Right cardiac atrium (tissue), 5 donors: ENCODE results near the gene OTUD7B. TPM values are rescaled to one million over a fixed set of nuclear protein-coding genes. Genes with fewer than 3 reads are reported as not detected.
"Not testable (repeated sequence)": the region's sequence is repeated elsewhere in the genome, so short reads cannot be mapped to it uniquely, and the experiment has no call there.

ENCODE experiments used
- ATAC-seq, 2 donors: fragments of 200-7000 bp; cut with Tn5 transposase; one replicate each; pipeline versions ENCODE4 v1.8.0 to v1.9.1; 2020; ENCODE audit warnings: moderate library complexity in 2 of 2, mild to moderate bottlenecking in 1 of 2
- DNase-seq, 3 donors: peaks; one replicate each; pipeline ENCODE4 v3.0.0-alpha.2; 2020
- H3K27ac ChIP-seq: one replicate; pipeline ENCODE4 v1.5.1; 2013; ENCODE audit warnings: mild to moderate bottlenecking, low read length, control low read depth, moderate library complexity
- H3K27me3 ChIP-seq: one replicate; pipeline ENCODE4 v1.6.1; 2013; ENCODE audit not compliant: control insufficient read depth, insufficient read depth
- H3K4me1 ChIP-seq: one replicate; pipeline ENCODE4 v1.6.1; 2013; ENCODE audit warnings: low read length; ENCODE audit not compliant: control insufficient read depth, insufficient read depth
- H3K4me3 ChIP-seq: one replicate; pipeline ENCODE4 v1.5.1; 2013; ENCODE audit warnings: low read length, control low read depth
- H3K9me3 ChIP-seq: one replicate; pipeline ENCODE4 v1.6.1; 2013; ENCODE audit warnings: low read length; ENCODE audit not compliant: control insufficient read depth
- WGBS: extraction: QIAGEN DNeasy Blood & Tissue Kit; methylation state at CpG from one replicate; pipeline ENCODE4 v1.1.7; 2013; 5-methylcytosine and 5-hydroxymethylcytosine counted together
- intact Hi-C, 4 donors: fragments of 100-400 bp; cut with DNase I; formaldehyde crosslinking; loops; one replicate each; pipeline versions ENCODE4 v1.11.0 to v1.14.0; 2022 to 2023
- polyA plus RNA-seq: library from polyadenylated mRNA; stranded (reverse); fragments of 200-250 nt; gene quantifications from one replicate; pipeline ENCODE4 v1.2.3, GENCODE V29; 2013
- total RNA-seq, 4 donors: library from RNA; stranded (reverse); fragmentation: NEBNext Ultra II Directional; extraction: Animal tissue kit (Norgen Biotek cat#: 25700); gene quantifications; one replicate each; pipeline ENCODE4 v1.2.1, GENCODE V29; 2021
- donor health status: healthy with polysubstance abuse.
- donor health status: DM: no; HTN: yes; CAD: no.
- donor health status: DM: no; HTN: no; CAD: no.
- donor health status: DM: no; HTN: yes; CAD: no; lungs with severe emphysema.
- donor health status: DM: yes; HTN: yes; CAD: no.

OTUD7B gene
- total and polyA plus RNA-seq, 5 donors = 9.6 to 27.2 (median 26.2) TPM

DNA sequence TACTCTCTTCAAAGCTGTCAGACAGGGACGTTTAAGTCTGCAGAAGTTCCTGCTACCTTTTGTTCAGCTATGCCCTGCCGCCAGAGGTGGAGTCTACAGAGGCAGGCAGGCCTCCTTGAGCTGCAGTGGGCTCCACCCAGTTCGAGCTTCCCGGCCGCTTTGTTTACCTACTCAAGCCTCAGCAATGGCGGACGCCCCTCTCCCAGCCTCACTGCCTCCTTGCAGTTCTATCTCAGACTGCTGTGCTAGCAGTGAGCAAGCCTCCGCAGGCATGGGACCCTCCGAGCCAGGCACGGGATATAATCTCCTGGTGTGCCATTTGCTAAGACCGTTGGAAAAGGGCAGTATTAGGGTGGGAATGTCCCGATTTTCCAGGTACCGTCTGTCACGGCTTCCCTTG, 53.0 kb downstream of the OTUD7B start:
- DNase-seq, ATAC-seq, H3K4me3 ChIP-seq, H3K27me3 ChIP-seq, H3K9me3 ChIP-seq, H3K4me1 ChIP-seq, intact Hi-C loops, H3K27ac ChIP-seq: not testable (repeated sequence)
- over 99% methylated on average over 14 of the region's 14 CpGs for WGBS

GRCh38 chr1:149949911-149950310, 60.6 kb downstream of the OTUD7B start:
- Histone ChIP-seq H3K27ac (no peak overlapping the region), H3K9me3 (no peaks in the 10 kb centered on the region), H3K4me1 (no peaks in the 10 kb centered on the region), H3K4me3 (no peak overlapping the region), H3K27me3 (no peaks in the 10 kb centered on the region)
- DNase-seq = no peak
- 86% methylated on average over 6 of the region's 6 CpGs for WGBS
- peak in 1 of 2 donors; percentile 45 for ATAC-seq
- intact Hi-C loops = no loop called here

GRCh38 chr1:149945206-149945605, 65.3 kb downstream of the OTUD7B start:
- H3K27me3 ChIP-seq = no peaks in the 10 kb centered on the region
- no peaks in the 10 kb centered on the region for H3K4me1 ChIP-seq
- intact Hi-C loops = no loop called here
- no peaks in the 10 kb centered on the region for H3K9me3 ChIP-seq
- 90% methylated on average over 4 of the region's 4 CpGs for WGBS
- no peak overlapping the region for H3K4me3 ChIP-seq
- DNase-seq (no peak), ATAC-seq (no peak)
- no peak overlapping the region for H3K27ac ChIP-seq

DNA sequence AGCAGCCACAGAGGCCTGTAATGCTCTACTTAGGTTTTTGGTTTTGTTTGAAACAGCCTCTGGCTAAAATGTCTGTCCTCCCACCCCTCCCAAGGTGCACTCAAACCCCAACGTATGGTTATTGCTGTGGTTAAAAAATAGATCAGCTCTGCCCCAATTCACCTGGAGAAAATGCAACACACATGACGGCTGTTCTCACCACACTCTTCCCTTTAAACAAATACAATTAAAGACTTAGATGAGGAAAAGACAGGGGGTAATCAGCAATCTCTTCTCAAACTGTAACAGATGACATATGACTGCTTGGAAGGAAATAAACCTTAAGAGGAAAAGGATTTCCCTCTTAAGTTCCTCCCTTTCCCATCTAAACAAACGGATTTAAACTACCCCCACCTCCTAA, 67.6 kb downstream of the OTUD7B start:
- H3K4me1 ChIP-seq = peaks cover 2% of the 10 kb centered on the region
- no peaks in the 10 kb centered on the region for H3K27me3 ChIP-seq
- WGBS = 37% methylated on average over 3 of the region's 3 CpGs
- intact Hi-C loops = no loop called here
- DNase-seq (no peak), ATAC-seq (no peak)
- H3K27ac ChIP-seq = no peak overlapping the region
- H3K9me3 ChIP-seq = no peaks in the 10 kb centered on the region
- H3K4me3 ChIP-seq = no peak overlapping the region

- Histone ChIP-seq H3K4me1 (peaks cover 6% of the 10 kb centered on the region), H3K27me3 (no peaks in the 10 kb centered on the region), H3K27ac (no peak overlapping the region), H3K9me3 (no peaks in the 10 kb centered on the region), H3K4me3 (no peak overlapping the region)
- intact Hi-C loops = no loop called here
- WGBS = 20% methylated on average over 5 of the region's 5 CpGs
- peak; percentile 52 to 64 for ATAC-seq
- DNase-seq = peak in 2 of 3 donors; percentile 34 to 60
Observed at GRCh38 chr1:149942207-149942606, 68.3 kb downstream of the OTUD7B start.

- intact Hi-C loops = no loop called here
- ATAC-seq (no peak), DNase-seq (no peak)
- H3K27me3 ChIP-seq = no peaks in the 10 kb centered on the region
- WGBS = 86% methylated on average over 3 of the region's 3 CpGs
- no peaks in the 10 kb centered on the region for H3K9me3 ChIP-seq
- H3K27ac ChIP-seq = no peak overlapping the region
- H3K4me1 ChIP-seq = peaks cover 8% of the 10 kb centered on the region
- H3K4me3 ChIP-seq = no peak overlapping the region
Observed at GRCh38 chr1:149940427-149940826, 70.1 kb downstream of the OTUD7B start.

DNA sequence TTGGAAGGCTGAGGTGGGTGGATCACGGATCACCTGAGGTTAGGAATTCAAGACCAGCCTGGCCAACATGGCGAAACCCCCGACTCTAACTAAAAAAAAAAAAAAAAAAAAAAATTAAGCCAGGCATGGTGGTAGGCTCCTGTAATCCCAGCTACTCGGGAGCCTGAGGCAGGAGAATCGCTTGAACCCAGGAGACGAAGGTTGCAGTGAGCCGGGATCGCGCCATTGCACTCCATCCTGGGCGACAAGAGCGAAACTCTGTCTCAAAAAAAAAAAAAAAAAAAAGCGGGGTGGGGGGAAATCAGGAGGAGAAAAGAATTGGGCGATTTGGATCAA, 71.9 kb downstream of the OTUD7B start:
- intact Hi-C loops, H3K27me3 ChIP-seq, H3K9me3 ChIP-seq, H3K4me1 ChIP-seq: not testable (repeated sequence)
- WGBS = 50% methylated on average over 13 of the region's 13 CpGs
- ATAC-seq (peak in 1 of 2 donors; percentile 2), DNase-seq (peak in 1 of 3 donors; percentile 50)
- peak overlapping the region; percentile 42 for H3K4me3 ChIP-seq
- H3K27ac ChIP-seq = peak overlapping the region; percentile 94

DNA sequence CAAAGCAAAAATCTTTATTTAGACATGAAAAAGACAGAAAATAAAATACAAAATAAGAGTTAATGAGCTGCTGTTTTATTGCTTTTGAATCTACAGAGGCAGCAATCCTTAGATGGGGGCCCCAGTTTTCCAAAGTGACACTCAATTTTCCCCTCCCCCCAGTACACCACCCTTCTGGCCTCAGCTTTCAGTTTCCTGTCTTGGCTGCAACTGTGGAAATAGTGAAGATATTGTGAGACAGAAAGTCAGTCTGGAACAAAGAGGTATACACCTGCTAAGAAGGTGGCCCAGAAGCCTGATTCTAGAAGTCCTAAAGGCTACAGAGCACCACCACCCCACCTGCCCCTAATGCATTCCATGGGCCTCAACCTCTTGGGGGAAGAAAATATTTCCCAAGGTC, 72.8 kb downstream of the OTUD7B start:
- ATAC-seq (peak; percentile 9 to 60), DNase-seq (no peak)
- intact Hi-C loops = no loop called here
- H3K9me3 ChIP-seq = no peaks in the 10 kb centered on the region
- peaks cover 8% of the 10 kb centered on the region for H3K4me1 ChIP-seq
- no peaks in the 10 kb centered on the region for H3K27me3 ChIP-seq
- H3K4me3 ChIP-seq = no peak overlapping the region
- H3K27ac ChIP-seq = no peak overlapping the region

DNA sequence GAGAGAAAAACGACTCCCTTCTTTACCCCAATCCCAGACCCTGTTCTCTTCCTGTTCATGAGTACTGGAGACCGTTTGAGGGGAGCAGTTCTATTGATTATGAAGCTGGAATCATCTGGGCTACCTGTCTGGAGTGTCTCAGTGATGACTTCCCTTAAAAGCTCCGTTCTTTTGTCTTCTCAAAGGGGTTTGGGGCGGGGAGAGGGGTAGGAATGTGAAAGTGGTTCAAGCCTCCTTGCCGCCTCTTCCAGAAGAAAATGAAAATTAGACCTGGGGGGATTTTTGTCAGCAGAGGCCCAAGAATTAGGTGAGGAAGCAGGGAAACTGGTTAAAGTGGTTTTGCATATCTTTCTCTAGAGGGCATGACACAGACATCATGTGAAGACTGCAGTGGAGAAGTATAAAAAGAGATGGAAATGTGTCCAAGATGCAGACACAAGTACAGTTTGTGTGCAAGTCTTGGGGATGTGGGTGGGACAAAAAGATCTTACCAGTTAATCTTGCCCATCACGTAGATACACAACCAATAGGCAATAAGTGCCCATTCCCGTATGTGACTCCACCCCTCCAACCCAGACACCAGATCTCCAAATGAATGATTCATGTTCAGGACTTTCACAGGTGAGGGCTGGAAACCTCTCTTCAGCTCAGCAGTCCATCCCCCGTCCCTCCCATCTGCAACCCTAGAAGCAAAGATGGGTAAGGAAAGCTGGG, 73.4 kb downstream of the OTUD7B start:
- ATAC-seq (peak in 1 of 2 donors; percentile 1), DNase-seq (no peak)
- WGBS = 24% methylated on average over 8 of the region's 8 CpGs
- Histone ChIP-seq H3K9me3 (no peaks in the 10 kb centered on the region), H3K27me3 (no peaks in the 10 kb centered on the region), H3K27ac (no peak overlapping the region), H3K4me1 (peaks cover 8% of the 10 kb centered on the region), H3K4me3 (peak overlapping the region; percentile 44)
- intact Hi-C loops = no loop called here

GRCh38 chr1:149936170-149936991, 74.1 kb downstream of the OTUD7B start, which contains the start of gene MTMR11:
Gene MTMR11 (minus strand): TSS chr1:149936879. CDS start chr1:149936647, 232 bp downstream.
- 18% methylated on average over 18 of the region's 18 CpGs for WGBS
- no peaks in the 10 kb centered on the region for H3K9me3 ChIP-seq
- H3K27ac ChIP-seq = no peak within 1 kb of the TSS
- peaks cover 8% of the 10 kb centered on the region for H3K4me1 ChIP-seq
- intact Hi-C loops = no loop called here
- no peaks in the 10 kb centered on the region for H3K27me3 ChIP-seq
- ATAC-seq (peak; percentile 50 to 61), DNase-seq (peak in 1 of 3 donors; percentile 54)
- H3K4me3 ChIP-seq = peak within 1 kb of the TSS; percentile 44

GRCh38 chr1:149934356-149934755, 76.2 kb downstream of the OTUD7B start:
- Histone ChIP-seq H3K27ac (no peak overlapping the region), H3K4me1 (peaks cover 8% of the 10 kb centered on the region), H3K4me3 (no peak overlapping the region), H3K9me3 (no peaks in the 10 kb centered on the region), H3K27me3 (no peaks in the 10 kb centered on the region)
- intact Hi-C loops = no loop called here
- WGBS = 68% methylated on average over 2 of the region's 2 CpGs
- ATAC-seq (no peak), DNase-seq (no peak)
